ENCODE data around the gene DIPK1B. TPM values are rescaled to one million over a fixed set of nuclear protein-coding genes. Genes with fewer than 3 reads are reported as not detected.

Gene DIPK1B
- total RNA-seq, 4 donors from 2014 or later: 7.1 to 13.5 (median 9.5) TPM

DNA sequence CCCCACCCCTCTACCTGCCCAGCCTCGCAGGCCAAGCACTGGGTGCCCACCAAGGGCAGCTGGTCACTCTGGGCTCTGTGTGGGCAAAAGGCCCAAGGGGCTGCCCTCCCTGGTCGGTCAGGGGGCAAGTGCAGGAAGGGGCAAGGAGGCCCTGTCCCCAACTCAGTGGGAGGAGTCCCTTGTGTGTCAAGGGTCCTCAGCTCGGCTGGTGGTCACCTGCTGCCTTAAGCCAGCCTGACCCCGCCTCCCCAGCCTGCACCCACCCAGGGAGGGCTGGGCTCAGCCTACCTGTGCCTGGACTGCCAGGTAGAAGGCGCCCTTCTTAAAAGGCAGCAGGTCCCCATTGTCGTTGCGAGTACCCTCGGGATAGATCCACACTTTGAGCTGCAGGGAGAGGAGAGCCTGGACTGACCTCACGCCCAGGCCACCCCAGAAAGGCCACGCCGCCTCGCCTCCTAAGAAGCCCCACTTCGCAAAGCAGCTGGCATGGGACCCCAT lies 36.0 kb upstream of the DIPK1B start:
- H3K4me3 ChIP-seq (ENCODE audit: low read depth, poor library complexity, severe bottlenecking): no peak overlapping the region
- TF ChIP-seq POLR2A (IDR thresholded peaks at IDR 0.05): no peak
- TF ChIP-seq, protein P1, sequence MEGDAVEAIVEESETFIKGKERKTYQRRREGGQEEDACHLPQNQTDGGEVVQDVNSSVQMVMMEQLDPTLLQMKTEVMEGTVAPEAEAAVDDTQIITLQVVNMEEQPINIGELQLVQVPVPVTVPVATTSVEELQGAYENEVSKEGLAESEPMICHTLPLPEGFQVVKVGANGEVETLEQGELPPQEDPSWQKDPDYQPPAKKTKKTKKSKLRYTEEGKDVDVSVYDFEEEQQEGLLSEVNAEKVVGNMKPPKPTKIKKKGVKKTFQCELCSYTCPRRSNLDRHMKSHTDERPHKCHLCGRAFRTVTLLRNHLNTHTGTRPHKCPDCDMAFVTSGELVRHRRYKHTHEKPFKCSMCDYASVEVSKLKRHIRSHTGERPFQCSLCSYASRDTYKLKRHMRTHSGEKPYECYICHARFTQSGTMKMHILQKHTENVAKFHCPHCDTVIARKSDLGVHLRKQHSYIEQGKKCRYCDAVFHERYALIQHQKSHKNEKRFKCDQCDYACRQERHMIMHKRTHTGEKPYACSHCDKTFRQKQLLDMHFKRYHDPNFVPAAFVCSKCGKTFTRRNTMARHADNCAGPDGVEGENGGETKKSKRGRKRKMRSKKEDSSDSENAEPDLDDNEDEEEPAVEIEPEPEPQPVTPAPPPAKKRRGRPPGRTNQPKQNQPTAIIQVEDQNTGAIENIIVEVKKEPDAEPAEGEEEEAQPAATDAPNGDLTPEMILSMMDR (IDR thresholded peaks at IDR 0.05): no peak
- 89 to 96% methylated on average over 12 to 13 of the region's 13 CpGs for WGBS, 2 donors
- intact Hi-C loops (cut with DNase I; ENCODE audit: low total_unique reads): no loop called here
- DNase-seq (ENCODE audit: low spot score in 2 of 2): no peak

DNA sequence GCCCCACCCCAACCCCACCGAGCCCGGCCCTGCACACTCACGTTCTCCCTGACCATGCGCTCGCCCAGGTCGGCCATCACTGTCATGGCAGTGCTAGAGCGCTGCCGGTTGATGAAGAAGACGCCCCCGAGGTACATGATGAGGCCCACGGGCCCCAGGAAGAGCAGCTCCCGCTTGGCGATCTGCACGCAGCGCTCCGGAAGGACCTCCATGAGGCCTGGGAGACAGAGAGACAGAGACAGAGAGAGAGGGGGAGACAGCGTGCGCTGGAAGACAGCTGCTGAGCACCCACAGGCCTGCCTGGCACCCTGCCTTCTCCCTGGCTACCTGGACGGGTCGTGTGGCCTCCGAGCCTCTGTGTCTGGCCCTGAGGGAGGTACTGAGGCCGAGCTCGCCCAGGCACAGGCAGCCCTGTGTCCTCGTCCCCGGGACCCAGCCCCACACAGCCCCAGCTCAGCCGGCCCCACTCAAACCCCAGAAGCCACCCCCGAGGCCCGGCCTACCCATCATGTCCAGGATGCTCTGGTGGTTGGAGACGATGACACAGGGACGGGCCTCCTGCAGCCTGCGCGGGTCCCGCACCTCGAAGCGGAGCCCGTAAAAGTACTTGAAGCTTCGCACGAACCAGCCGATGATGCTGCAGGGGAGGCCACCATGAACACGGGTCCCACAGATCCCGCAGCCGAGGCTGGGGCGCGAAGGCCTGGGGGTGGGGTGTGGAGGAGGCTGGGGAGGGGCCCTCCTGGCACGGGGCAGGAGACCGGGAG lies 35.3 kb upstream of the DIPK1B start:
- intact Hi-C loops (cut with DNase I; ENCODE audit: low total_unique reads): no loop called here
- TF ChIP-seq, protein P1 (IDR thresholded peaks at IDR 0.05): no peak
- TF ChIP-seq POLR2A (IDR thresholded peaks at IDR 0.05): no peak
- no peak for DNase-seq (ENCODE audit: low spot score in 2 of 2)
- WGBS, 2 donors: 87 to 91% methylated on average over 38 to 43 of the region's 46 CpGs
- H3K4me3 ChIP-seq (ENCODE audit: low read depth, poor library complexity, severe bottlenecking): no peak overlapping the region

DNA sequence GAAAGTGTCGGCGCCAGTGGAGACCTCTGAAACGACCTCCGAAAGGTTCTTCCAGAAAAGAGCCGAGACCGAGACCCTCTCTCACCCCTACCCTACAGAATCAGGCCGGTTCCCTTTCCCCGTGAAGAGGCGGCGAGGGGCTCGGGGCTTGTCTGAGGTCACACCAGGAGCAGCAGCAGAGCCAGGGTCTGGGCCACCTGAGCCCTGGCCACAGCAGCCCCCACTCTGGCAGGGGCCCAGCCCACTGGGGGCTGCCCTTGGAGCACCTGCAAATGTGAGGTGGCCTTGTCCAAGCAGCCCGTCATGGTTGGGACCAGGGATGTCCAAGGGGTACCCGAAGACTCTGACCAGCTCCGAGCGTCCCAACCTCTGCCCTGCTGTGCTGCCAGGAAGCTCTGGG lies 34.3 kb upstream of the DIPK1B start:
- intact Hi-C loops (cut with DNase I; ENCODE audit: low total_unique reads): no loop called here
- TF ChIP-seq, protein P1 (IDR thresholded peaks at IDR 0.05): no peak
- TF ChIP-seq POLR2A (IDR thresholded peaks at IDR 0.05): no peak
- DNase-seq (ENCODE audit: low spot score in 2 of 2): no peak
- no peak overlapping the region for H3K4me3 ChIP-seq (ENCODE audit: low read depth, poor library complexity, severe bottlenecking)
- 91 to 93% methylated on average over 14 to 15 of the region's 15 CpGs for WGBS, 2 donors

DNA sequence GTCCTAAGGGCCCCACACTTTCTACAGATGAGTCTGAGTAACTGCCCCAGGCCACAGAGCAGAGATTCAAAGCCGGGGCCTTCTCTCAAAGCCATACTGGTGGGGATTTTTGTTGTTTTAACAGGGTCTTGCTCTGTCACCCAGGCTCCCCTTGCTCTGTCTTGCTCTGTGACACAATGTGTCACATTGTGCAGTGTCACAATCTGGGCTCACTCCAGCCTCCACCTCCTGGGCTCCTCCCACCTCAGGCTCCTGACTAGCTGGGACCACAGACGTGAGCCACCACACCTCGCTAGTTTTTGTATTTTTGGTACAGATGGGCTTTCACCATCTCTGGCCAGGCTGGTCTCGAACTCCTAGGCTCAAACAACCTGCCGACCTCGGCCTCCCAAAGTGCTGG lies 33.7 kb upstream of the DIPK1B start:
- intact Hi-C loops (cut with DNase I; ENCODE audit: low total_unique reads): no loop called here
- DNase-seq (ENCODE audit: low spot score in 2 of 2): no peak
- 76 to 78% methylated on average over 6 of the region's 6 CpGs for WGBS, 2 donors
- H3K4me3 ChIP-seq (ENCODE audit: low read depth, poor library complexity, severe bottlenecking): no peak overlapping the region
- no peak for TF ChIP-seq POLR2A (IDR thresholded peaks at IDR 0.05)
- TF ChIP-seq, protein P1 (IDR thresholded peaks at IDR 0.05): no peak

DNA sequence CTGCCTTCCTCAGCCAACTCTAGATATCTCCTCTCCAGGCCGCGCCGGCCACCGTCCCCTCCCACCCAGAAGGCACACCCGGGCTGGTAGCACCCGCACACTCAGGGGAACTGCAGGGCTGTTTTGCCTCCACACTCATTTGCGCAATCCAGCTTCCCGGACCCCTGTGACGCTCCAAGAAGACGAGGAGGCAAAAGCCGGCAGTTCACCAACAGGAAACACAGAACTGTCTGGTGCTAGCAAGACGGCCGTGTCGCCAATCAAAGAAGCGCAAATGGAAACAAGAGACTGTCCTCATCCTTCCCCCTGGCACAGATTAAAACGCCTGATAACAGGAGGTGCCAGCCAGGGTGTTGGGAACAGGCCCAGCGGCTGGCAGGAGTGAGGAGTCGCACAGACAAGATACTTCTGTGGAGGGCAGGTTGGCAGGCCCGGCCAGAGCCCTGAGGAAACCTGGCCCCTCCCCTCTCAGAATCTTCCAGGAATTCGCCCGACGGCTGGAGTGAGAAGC lies 32.9 kb upstream of the DIPK1B start:
- H3K4me3 ChIP-seq (ENCODE audit: low read depth, poor library complexity, severe bottlenecking): no peak overlapping the region
- 38 to 52% methylated on average over 18 to 22 of the region's 22 CpGs for WGBS, 2 donors
- intact Hi-C loops (cut with DNase I; ENCODE audit: low total_unique reads): no loop called here
- DNase-seq (ENCODE audit: low spot score in 2 of 2): peak in 1 of 2 donors; percentile 49
- no peak for TF ChIP-seq POLR2A (IDR thresholded peaks at IDR 0.05)
- TF ChIP-seq, protein P1 (IDR thresholded peaks at IDR 0.05): no peak
